C4-2B (cell line): ENCODE measurements around the gene TMOD1.

Experiments used
- CTCF ChIP-seq: fragments of 450-650 bp; conservative IDR thresholded peaks from 2 replicates; pipeline ENCODE4 v1.5.1; 2017; ENCODE audit warnings: mild to moderate bottlenecking
- ZFX ChIP-seq: fragments of 450-650 bp; IDR thresholded peaks from 2 replicates; pipeline ENCODE4 v1.6.1; 2017

DNA sequence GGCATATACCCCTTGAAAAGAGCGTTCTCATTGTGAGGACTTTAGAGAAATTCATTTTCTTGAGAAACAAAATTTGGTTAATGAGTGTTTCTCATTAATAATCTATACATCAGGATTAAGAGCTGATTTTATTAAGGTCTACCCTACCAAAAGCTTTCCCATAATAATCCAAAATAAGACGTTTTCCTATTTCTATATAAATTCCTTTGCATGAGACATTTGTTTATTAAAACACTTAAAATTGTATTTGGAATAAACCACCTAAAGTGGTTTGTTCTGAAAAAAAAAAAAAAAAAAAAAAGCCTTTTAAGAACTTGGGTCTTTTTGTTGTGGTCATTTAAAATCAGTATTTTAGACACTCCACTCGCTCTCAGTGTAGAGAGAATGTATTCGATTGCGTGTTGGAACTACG is 695 bp upstream of the TMOD1 start:
- no peak for TF ChIP-seq CTCF
- no peak for TF ChIP-seq ZFX
